SHP77 treated with DMSO at 0.1 percent for 48 hours (cell line): ENCODE measurements around the gene COLEC11.
"Not testable (repeated sequence)": the region's sequence is repeated elsewhere in the genome, so short reads cannot be mapped to it uniquely, and the experiment has no call there.

ENCODE experiments used
- DNase-seq: peaks from one replicate; lab custom pipeline; 2025; lab: John Stamatoyannopoulos, UW

The COLEC11 gene

GRCh38 chr2:3606028-3606369, 11.1 kb downstream of the COLEC11 start:
- no peak for DNase-seq

GRCh38 chr2:3606370-3607201, 11.7 kb downstream of the COLEC11 start:
- DNase-seq = peak; percentile 46

- DNase-seq = no peak
Observed at GRCh38 chr2:3608373-3609278, 13.7 kb downstream of the COLEC11 start.

GRCh38 chr2:3609279-3609673, 14.4 kb downstream of the COLEC11 start:
- DNase-seq = not testable (repeated sequence)

- DNase-seq = no peak
Observed at GRCh38 chr2:3610415-3610814, 15.5 kb downstream of the COLEC11 start.

- no peak for DNase-seq
Observed at GRCh38 chr2:3610881-3611505, 16.1 kb downstream of the COLEC11 start.

GRCh38 chr2:3611589-3611988, 16.7 kb downstream of the COLEC11 start:
- no peak for DNase-seq

GRCh38 chr2:3612639-3613523, 18.0 kb downstream of the COLEC11 start:
- no peak for DNase-seq

GRCh38 chr2:3613524-3613905, 18.6 kb downstream of the COLEC11 start:
- no peak for DNase-seq

- not testable (repeated sequence) for DNase-seq
Observed at GRCh38 chr2:3614743-3615142, 19.8 kb downstream of the COLEC11 start.

GRCh38 chr2:3615541-3616200, 20.8 kb downstream of the COLEC11 start:
- not testable (repeated sequence) for DNase-seq

- not testable (repeated sequence) for DNase-seq
Observed at GRCh38 chr2:3616435-3617197, 21.7 kb downstream of the COLEC11 start.

GRCh38 chr2:3617198-3617890, 22.4 kb downstream of the COLEC11 start:
- DNase-seq = no peak

GRCh38 chr2:3618367-3618766, 23.5 kb downstream of the COLEC11 start:
- DNase-seq = no peak

- no peak for DNase-seq
Observed at GRCh38 chr2:3619033-3619432, 24.1 kb downstream of the COLEC11 start.

GRCh38 chr2:3619661-3620060, 24.7 kb downstream of the COLEC11 start:
- DNase-seq = not testable (repeated sequence)

- DNase-seq = no peak
Observed at GRCh38 chr2:3620834-3621233, 25.9 kb downstream of the COLEC11 start.

GRCh38 chr2:3622967-3623366, 28.1 kb downstream of the COLEC11 start:
- DNase-seq = no peak

GRCh38 chr2:3624059-3624794, 29.3 kb downstream of the COLEC11 start:
- no peak for DNase-seq
